T follicular helper cell (primary cell): Measurements from ENCODE around the gene CCDC15.
"Not testable (repeated sequence)": the region's sequence is repeated elsewhere in the genome, so short reads cannot be mapped to it uniquely, and the experiment has no call there.

Experiments used
- DNase-seq: peaks from one replicate; pipeline ENCODE4 v3.0.0-alpha.2; 2020; ENCODE audit warnings: low read depth

Gene CCDC15

DNA sequence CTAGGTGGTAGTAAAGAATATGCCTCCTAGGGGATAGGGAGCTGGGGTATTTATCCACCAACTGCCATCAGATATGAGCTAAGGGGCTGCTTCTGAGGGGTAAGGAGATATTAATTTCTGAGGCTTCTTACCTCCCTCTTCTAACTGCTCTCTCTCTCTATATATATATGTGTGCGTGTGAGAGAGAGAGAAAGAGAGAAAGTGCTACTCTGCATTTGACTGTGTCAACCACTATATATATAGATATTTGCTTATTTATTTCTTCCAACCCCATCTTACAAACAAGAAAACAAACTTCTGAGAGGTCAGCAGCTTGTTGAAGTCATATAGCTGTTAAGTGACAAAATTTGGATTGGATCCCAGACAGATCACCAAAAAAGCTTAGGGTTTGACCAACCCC lies 12.3 kb upstream of the CCDC15 start:
- DNase-seq, result no peak

DNA sequence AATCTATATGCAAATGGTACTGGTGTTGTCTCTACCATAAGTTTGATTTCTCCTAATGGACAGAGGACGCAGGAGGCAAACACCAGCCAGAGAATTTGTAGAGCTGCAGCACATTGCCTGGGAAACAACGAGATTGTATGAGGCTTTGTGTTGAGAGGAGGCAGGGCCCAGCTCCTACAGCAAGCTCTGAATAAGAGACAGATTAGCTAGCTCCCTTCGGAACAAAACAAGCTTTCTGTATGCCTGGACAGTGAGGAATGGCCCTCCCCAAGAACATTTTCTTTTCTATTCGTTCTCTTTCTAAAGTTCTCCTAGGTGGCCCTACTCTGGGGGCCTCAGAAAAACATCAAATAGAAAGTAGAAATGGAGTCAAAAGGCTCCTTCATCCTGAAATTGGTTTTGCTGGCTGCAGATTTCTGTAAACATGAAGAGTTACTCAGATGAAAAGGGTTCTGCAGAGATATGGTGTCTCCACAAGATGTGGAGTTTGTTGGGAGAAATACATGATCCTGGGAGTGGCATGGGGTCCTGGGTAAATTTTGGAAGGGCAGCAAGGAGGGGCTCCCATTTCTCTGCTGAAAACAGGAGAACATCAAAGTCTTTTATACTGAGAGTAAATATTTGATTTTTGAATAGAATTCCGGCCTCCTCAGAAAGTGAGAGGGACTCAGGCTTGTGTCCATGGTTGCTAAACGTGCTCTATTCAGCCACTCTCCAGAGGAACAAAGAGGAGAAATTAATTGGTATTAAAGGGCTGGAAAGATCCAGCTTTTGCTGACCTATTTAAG lies 11.3 kb upstream of the CCDC15 start:
- DNase-seq, result no peak

DNA sequence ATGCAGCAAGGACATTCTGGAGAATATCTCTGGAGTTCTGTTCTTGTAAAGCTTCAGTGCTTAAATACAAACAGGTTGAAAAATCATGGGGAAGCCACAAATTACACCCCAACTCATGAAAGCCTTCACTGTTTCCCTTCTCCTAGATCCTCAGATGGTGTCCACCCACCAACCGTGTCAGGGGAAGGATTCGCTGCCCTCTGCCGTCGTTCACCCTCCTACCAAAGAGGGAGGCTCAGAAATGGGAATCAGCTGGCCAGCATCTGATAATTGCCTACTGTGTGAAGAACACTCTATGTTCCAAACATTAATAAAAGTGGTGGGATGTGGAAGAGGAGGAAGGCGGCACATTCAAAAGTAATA lies 10.8 kb upstream of the CCDC15 start:
- DNase-seq, result no peak

DNA sequence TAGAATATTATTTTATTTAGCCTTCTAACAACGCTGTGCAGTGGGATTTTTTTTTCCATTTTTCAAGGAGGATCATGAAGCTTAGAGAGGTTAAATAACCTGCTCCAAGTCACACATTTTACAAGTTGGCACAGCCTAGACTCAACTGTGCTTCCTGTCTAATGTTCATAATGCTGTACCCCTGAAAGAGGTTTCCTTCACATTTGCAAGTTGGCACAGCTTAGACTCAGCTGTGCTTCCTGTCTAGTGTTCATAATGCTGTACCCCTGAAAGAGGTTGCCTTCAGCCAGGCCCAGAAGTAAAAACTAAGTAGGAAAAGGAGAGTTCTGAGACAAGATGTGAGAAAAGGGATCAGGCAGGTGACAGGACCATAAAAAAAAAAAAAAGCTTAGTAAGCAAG lies 10.3 kb upstream of the CCDC15 start:
- DNase-seq, result no peak

DNA sequence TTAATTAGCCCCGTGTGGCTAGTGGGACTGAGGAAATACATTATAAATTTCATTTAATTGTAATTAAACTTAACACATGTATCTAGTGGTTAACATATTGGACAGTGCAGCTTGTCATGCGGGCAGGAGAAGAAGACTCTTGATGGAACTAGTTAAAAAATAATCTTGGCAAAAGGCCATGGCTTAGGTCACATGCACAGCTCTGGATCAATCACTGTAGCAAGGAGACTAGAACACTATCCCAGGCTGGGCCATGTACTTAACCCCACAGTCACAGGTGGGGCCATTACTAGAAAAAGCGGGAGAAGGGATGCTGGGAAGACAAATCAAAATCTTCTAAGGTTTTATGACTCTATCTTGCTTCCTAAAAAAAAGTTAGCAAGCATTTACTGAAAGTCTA lies 9.4 kb upstream of the CCDC15 start:
- DNase-seq, result no peak

DNA sequence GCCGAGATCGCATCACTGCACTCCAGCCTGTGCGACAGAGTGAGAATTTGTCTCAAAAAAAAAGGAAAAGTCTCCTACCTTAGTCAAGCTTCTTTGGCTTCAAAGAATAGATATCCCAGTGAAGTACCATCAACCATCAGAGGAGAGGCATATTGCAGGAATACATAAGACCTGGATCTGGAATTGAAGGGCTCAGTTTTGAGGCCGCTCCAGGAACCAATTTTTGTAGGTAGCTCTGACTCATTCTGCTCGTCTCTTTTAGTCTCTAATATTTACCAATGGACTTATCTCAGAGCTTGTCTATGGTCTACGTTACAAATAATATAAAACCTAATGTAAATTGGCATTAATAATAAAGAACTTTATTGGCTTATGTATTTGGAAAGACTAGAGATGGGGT lies 8.2 kb upstream of the CCDC15 start:
- DNase-seq, result no peak

DNA sequence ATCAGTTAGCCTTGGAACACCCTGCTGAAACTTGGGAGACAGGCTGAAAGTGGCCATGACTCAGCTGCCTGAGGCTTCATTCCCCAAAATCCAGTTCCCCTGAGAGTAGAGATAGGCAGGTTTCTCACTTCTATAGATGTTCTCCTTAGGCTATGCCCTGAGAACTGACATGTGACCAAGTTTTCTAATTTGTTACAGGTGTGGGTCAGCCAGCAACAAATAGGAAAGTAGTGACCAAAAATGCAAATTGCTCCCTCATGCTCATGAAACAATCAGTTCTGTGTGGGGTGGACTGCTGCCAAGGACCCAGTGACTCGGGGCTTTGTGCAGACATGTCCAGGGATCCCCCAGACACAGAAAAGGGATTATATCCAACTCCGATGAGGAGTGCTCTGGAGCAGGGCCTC lies 7.3 kb upstream of the CCDC15 start:
- no peak for DNase-seq

DNA sequence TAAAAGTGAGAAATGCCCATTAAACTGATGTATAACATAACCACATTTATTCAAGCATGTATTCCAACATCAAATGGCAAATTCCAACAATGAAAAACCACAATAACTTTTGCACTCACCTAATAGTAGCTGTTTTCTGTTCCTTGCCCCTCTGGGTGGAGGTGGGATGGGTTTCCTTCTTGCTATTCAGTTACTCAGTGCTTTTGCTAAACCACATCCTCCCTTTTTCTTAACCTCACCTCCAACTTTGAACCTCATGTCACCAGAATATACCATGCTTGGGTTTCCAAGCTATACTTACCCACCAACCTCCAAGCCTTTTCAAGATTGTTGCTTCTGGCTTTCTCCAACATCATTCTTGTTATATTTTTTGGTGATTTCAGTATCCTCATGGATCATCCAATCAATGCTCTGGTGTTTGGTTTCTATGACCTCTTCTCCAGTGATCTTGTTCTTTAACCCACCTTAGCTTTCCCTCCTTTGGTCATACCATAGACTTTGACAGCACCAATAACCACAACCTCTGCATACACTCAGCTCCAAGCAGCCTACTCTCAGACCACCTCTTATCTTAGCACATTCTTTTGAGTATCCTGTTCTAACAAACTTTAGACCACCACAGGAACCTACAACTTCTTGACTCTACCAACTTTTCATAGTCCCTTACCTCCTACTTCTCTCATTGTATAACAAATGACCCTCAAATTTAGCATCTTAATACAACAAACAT lies 3.2 kb upstream of the CCDC15 start:
- DNase-seq, result no peak

DNA sequence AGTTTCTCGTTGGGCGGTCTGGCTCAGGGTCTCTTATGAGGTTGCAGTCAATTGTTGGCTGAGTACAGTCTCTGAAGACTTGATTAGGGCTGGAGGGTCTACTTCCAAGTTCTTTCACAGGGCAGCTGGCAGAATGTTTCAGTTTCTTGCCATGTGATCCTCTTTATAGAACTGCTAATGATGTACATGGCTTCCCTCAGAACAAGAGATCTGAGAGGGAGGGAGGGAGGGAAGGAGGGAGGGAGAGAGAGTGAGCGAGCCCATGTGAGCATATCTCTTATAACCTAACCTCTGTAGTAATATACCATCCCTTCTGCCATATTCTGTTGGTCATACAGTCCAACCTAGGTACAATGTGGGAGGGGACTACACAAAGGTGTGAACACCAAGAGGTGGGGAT lies 2.7 kb upstream of the CCDC15 start:
- no peak for DNase-seq

DNA sequence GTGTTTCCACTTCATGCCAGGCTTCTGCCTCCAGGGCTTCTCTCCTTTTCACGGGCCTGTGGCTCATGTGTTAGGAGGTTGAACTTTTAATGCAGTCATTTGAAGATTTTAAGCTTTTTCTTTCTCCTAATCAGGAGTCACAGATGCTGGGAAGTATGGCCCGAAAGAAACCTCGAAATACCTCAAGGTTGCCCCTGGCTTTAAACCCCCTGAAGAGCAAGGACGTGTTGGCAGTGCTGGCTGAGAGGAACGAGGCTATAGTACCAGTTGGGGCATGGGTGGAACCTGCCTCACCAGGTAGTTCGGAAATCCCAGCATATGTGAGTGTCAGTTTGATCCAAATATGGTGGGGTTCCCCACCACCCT lies 571 bp downstream of the CCDC15 start:
- DNase-seq, result no peak

DNA sequence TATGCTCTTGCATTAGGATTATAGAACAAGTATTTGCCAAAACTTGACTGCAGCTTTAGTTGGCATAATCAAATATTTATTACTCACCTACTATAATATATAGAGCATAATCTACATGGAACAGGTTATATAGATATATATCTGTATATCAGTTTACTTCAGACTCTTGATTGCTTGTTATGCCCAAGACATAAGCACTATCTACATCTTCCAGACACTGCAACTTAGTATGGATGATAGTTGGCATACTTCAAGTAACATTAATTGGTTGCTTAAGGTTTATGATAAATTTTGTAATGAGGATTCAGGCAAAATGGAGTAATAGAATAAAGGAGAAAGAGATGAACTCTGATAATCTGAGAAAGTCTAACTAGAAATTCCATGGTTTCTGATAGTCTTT lies 1.0 kb downstream of the CCDC15 start:
- DNase-seq, result no peak

DNA sequence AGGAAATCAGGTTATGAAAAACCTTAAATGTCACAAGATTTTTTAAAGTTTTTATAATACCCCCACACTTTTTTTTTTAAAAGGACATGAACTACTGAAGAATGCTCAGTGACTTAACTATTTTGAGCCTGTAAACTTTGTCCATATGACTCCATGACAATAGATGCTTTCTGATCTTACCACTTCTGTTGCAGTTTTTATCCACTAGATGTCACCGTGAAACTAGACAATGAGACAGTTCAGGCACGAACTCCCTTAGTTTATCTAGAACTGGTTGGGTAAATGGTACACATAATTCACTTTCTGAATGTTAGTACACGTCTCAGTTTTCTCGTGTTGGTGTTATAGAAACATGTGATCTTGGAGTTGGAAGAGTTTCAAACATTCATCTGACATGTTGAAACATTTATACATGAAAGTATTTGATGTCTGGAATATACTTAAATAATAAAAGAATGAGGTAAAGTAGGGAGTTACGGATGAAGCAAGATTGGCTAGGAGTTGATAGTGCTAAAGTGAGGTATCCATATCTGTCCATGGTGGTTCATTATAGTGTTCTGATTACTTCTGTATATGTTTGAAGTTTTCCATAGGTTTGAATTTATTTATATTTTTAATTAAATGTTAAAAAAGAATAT lies 8.1 kb downstream of the CCDC15 start:
- no peak for DNase-seq

DNA sequence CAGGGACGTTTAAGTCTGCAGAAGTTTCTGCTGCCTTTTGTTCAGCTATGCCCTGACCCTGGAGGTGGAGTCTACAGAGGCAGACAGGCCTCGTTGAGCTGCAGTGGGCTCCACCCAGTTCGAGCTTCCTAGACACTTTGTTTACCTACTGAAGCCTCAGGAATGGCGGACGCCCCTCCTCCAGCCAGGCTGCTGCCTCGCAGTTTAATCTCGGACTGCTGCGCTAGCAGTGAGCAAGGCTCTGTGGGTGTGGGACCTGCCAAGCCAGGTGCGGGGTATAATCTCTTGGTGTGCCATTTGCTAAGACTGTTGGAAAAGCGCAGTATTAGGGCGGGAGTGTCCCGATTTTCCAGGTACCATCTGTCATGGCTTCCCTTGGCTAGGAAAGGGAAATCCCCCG lies 14.2 kb downstream of the CCDC15 start:
- DNase-seq, result not testable (repeated sequence)

DNA sequence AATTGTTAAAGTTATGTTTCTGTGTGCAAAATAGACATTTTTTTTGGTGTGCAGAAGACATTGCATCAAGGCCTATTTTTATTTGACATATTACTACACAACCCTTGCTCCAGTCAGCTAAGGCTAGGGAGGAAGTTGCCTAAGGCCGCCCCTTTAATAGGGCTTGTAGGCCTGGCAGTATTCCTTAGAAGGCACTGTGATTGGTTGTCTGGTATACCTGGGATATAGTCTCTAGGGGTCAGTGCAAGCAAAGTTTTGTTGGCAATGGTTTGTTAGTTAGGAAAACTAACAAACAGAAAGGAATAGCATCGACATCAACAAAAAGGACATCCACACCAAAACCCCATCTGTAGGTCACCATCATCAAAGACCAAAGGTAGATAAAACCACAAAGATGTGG lies 16.9 kb downstream of the CCDC15 start:
- DNase-seq, result no peak

DNA sequence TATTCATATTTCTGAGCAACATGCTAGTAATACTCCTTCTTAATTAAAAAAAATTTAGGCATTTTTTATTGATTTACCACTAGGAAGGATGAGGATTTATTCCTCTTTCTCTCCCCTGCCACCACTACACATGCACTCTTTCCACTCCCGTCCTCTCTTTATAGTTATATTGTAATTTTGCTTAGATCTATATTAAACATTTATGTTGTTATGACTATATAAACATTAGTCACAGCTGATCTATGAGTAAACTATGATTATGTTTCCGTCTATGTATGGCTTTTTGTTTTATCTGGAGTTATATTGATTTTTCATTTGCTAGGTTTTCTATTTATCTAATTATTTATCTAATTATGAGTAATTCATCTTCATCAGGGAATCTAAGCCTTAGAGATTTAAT lies 17.8 kb downstream of the CCDC15 start:
- no peak for DNase-seq

DNA sequence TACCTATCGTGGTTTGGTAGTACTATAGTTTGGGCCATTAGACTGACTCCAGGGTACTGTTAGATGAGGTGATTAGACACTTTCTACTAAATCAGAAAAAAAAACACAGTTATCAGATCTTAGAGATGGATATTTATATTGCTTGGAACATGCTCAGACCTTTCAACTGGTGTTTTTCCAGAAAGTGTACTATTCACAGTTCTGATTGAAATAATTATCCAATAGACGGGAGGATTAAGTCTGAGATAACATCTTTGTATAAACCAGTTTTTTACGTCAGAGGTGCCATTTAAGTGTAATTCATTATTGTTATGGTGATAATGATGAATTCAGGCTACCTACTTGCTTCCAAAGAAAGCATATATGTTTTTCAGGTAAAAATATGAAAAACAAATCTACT lies 22.5 kb downstream of the CCDC15 start:
- no peak for DNase-seq

DNA sequence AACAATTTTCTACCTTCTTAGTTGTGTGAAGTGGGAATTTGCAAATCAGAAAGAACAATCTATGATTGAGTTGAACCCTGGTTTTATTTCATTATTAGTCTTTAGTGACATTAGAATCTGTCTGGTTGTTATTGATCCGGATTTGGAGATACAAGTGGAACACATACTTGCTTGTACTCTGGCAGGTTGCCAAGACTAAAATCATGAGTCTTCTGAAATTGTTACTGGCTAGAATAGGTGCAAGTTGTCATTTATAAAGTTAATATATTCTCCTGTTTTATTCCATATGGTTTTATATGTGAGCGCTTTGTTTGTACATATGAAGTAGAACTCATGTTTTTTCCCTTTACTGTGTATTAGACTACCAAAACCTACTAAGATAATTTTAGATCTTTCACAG lies 23.0 kb downstream of the CCDC15 start:
- DNase-seq, result no peak

DNA sequence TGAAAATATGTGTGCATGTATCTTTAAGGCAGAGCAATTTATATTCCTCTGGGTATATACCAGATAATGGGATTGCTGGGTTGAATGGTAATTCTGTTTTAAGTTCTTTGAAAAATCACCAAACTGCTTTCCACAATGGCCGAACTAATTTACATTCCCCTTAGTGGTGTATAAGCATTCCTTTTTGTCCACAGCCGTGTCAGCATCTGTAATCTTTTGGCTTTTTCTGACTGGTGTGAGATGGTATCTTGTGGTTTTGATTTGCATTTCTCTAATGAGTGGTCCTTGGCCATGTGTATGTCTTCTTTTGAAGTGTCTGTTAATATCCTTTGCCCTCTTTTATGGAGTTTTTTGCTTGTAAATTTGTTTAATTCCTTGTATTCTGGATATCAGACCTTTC lies 24.3 kb downstream of the CCDC15 start:
- no peak for DNase-seq

DNA sequence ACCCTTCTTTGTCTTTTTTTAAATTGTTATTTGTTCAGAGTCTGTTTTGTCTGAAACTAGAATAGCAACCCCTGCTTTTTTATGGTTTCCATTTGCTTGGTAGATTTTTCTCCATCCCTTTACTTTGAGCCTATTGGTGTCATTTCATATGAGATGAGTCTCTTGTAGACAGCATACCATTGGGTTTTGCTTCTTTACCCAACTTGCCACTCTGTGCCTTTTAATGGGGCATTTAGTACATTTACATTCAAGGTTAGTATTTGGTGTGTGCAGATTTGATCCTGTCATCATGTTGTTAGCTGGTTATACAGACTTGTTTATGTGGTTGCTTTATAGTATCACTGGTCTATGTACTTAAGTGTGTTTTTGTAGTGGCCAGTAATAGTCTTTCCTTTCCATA lies 28.0 kb downstream of the CCDC15 start:
- no peak for DNase-seq

DNA sequence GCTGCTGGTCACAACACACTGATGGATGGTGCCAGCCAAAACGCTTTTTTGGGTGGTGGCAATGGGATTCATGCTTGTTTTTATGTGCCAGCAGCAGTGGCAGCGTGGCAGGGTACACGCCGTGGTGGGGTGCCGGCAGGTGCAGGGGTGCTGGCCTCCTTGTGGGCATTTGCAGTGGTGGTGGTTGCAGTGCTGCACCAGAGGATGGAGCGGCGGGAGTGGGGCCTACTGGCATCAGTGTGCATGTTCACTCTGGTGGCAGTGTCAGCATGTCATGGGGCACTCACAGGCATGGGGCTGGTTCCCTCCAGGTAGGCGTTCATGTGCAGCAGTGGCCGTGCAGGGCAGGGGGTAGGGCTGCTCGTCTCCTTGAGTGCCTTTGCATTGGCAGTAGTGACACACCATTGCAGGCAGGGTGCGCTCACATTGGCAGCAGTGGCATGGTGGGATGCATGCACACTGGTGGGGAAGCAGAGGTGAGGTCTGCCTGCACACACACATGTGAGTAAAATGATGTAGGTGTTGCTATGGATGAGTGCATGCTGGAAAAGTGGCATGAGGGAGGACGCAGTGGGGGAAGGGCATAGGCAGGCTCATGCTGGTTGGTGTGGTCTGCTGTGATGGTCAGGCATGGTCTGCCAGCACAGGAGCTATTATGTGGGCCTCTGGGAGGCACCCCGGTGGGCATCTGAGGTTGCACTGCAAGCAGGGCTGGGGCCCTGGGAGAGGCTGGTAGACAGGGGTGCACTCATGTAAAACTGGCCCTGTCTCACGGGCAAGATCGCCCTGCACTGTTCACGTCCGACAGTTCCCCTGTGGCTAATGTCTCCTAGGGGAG lies 29.9 kb downstream of the CCDC15 start:
- no peak for DNase-seq

DNA sequence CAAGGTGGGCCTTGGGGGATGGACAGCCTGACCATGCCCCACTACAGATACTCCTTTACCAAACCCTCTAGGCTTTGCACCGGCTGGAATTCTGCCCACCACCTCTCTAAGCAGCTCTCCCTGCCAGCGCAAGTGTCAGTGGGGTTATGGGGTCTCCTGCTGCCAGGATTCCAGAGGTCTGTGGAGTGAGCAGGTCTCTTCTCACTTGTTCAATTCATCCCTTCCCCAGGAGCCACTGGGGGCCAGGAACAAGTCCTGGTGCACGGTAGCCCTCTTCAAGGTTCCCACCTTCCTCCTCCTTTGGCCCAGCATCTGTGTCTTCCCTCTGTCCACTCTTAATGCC lies 30.5 kb downstream of the CCDC15 start:
- DNase-seq, result no peak

DNA sequence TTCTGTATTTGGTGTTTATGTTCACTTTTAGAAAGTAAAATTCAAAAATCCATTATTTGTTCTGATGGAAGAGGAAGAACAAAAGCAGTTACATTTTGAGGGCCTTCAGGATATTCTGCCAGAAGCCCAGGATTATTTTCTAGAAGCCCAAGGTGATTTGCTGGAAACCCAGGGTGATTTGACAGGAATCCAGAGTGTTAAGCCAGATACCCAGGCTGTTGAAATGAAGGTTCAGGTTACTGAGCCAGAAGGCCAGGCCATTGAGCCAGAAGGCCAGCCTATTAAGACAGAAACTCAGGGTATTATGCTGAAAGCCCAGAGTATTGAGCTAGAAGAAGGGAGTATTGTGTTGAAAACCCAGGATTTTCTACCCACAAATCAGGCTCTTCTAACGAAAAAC lies 33.1 kb downstream of the CCDC15 start:
- DNase-seq, result no peak

DNA sequence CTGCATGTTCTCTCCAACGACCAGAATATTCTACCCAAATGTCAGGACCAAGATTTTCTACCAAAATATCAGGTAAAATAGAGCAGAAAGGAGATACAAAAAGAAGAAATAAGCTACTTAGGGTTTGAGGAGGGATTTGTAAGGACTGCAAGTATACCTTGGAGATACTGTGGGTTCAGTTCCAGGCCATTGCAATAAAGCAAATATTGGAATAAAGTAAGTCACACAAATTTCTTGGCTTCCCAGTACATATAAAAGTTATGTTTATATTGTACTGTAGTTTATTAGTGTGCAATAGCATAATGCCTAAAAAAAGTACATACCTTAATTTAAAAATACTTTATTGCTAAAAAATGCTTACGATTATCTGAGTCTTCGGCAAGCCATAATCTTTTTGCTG lies 34.1 kb downstream of the CCDC15 start:
- DNase-seq, result no peak
